Nasal cavity respiratory epithelium epithelial cell of viscerocranial mucosa (primary cell): Measurements from ENCODE around the gene RSPH10B. TPM values are rescaled to one million over a fixed set of nuclear protein-coding genes. Genes with fewer than 3 reads are reported as not detected.

Experiments
- total RNA-seq: library from RNA; depleted of rRNA; stranded (reverse); fragments of >200 nt; gene quantifications from 2 replicates; pipeline ENCODE4 v1.2.3, GENCODE V29; 2014

RSPH10B gene
- 0.43 TPM in 1 of 2 replicates, not detected in the other for total RNA-seq

GRCh38 chr7:5970347-5970911, at the start of gene RSPH10B:
TSS of gene RSPH10B (minus strand) at chr7:5970689. CDS start at chr7:5967116, 3,573 bp downstream.

GRCh38 chr7:6008668-6009611, 38.5 kb upstream of the RSPH10B start, which contains the start of the genes AIMP2 and PMS2:
TSS of gene AIMP2 (plus strand) at chr7:6009272. CDS start at chr7:6009364, 92 bp downstream.
TSS of gene PMS2 (minus strand) at chr7:6009049. CDS start at chr7:6009019, 30 bp downstream.

GRCh38 chr7:5898480-5899224, 71.8 kb downstream of the RSPH10B start, which contains the start of gene CCZ1:
TSS of gene CCZ1 (plus strand) at chr7:5898733. CDS start at chr7:5898800, 67 bp downstream.

Other genes starting within 250 kb of the RSPH10B start
- 22.2 and 38.1 TPM in 2 replicates for gene RNF216, start 189.0 kb downstream of the RSPH10B start, total RNA-seq
- not detected in 2 replicates for gene OCM, start 89.9 kb downstream of the RSPH10B start, total RNA-seq
- 62.2 and 79.5 TPM in 2 replicates for gene CCZ1, start 72.0 kb downstream of the RSPH10B start, total RNA-seq
- 33.8 and 34.3 TPM in 2 replicates for gene PMS2, start 38.4 kb upstream of the RSPH10B start, total RNA-seq
- 66.6 and 75.5 TPM in 2 replicates for gene AIMP2, start 38.6 kb upstream of the RSPH10B start, total RNA-seq
- gene ANKRD61, start 60.7 kb upstream of the RSPH10B start, total RNA-seq: under 0.01 and 0.21 TPM in 2 replicates
- gene EIF2AK1, start 88.5 kb upstream of the RSPH10B start, total RNA-seq: 37.3 and 95.1 TPM in 2 replicates
- 3.8 and 7.8 TPM in 2 replicates for gene USP42, start 134.3 kb upstream of the RSPH10B start, total RNA-seq